ENCODE measurements around the gene CAMKMT.
"Not testable (repeated sequence)": the region's sequence is repeated elsewhere in the genome, so short reads cannot be mapped to it uniquely, and the experiment has no call there.

CAMKMT gene

GRCh38 chr2:44580875-44581515, 219.2 kb downstream of the CAMKMT start:
- Histone ChIP-seq H3K27me3 (ENCODE audit: insufficient read depth, poor library complexity, severe bottlenecking) (no peaks in the 10 kb centered on the region), H3K27ac (ENCODE audit: poor library complexity, severe bottlenecking) (no peak overlapping the region), H3K4me1 (ENCODE audit: insufficient read depth, poor library complexity, severe bottlenecking) (peaks cover 35% of the 10 kb centered on the region), H3K9me3 (ENCODE audit: severe bottlenecking) (no peaks in the 10 kb centered on the region), H3K4me3 (ENCODE audit: severe bottlenecking) (no peak overlapping the region), H3K36me3 (ENCODE audit: low read depth) (no peaks in the 10 kb centered on the region)
- DNase-seq (ENCODE audit: low spot score) (no peak), ATAC-seq (ENCODE audit: low read depth) (no peak)
- TF ChIP-seq, protein P1, sequence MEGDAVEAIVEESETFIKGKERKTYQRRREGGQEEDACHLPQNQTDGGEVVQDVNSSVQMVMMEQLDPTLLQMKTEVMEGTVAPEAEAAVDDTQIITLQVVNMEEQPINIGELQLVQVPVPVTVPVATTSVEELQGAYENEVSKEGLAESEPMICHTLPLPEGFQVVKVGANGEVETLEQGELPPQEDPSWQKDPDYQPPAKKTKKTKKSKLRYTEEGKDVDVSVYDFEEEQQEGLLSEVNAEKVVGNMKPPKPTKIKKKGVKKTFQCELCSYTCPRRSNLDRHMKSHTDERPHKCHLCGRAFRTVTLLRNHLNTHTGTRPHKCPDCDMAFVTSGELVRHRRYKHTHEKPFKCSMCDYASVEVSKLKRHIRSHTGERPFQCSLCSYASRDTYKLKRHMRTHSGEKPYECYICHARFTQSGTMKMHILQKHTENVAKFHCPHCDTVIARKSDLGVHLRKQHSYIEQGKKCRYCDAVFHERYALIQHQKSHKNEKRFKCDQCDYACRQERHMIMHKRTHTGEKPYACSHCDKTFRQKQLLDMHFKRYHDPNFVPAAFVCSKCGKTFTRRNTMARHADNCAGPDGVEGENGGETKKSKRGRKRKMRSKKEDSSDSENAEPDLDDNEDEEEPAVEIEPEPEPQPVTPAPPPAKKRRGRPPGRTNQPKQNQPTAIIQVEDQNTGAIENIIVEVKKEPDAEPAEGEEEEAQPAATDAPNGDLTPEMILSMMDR (IDR thresholded peaks at IDR 0.05; ENCODE audit: poor library complexity, severe bottlenecking) = no peak

GRCh38 chr2:44582363-44583008, 220.7 kb downstream of the CAMKMT start:
- H3K4me1 ChIP-seq (ENCODE audit: insufficient read depth, poor library complexity, severe bottlenecking) = peaks cover 35% of the 10 kb centered on the region
- H3K9me3 ChIP-seq (ENCODE audit: severe bottlenecking) = no peaks in the 10 kb centered on the region
- no peak overlapping the region for H3K4me3 ChIP-seq (ENCODE audit: severe bottlenecking)
- ATAC-seq (ENCODE audit: low read depth) = peak; percentile 72
- no peaks in the 10 kb centered on the region for H3K36me3 ChIP-seq (ENCODE audit: low read depth)
- TF ChIP-seq, protein P1 (IDR thresholded peaks at IDR 0.05; ENCODE audit: poor library complexity, severe bottlenecking) = no peak
- peak overlapping the region; percentile 7 for H3K27ac ChIP-seq (ENCODE audit: poor library complexity, severe bottlenecking)
- no peaks in the 10 kb centered on the region for H3K27me3 ChIP-seq (ENCODE audit: insufficient read depth, poor library complexity, severe bottlenecking)
- DNase-seq (ENCODE audit: low spot score) = no peak

- not testable (repeated sequence) for H3K9me3 ChIP-seq (ENCODE audit: severe bottlenecking); H3K4me1 ChIP-seq (ENCODE audit: insufficient read depth, poor library complexity, severe bottlenecking); H3K27ac ChIP-seq (ENCODE audit: poor library complexity, severe bottlenecking); H3K4me3 ChIP-seq (ENCODE audit: severe bottlenecking); H3K27me3 ChIP-seq (ENCODE audit: insufficient read depth, poor library complexity, severe bottlenecking); DNase-seq (ENCODE audit: low spot score); H3K36me3 ChIP-seq (ENCODE audit: low read depth); ATAC-seq (ENCODE audit: low read depth)
Observed at GRCh38 chr2:44595615-44596014, 233.9 kb downstream of the CAMKMT start.

DNA sequence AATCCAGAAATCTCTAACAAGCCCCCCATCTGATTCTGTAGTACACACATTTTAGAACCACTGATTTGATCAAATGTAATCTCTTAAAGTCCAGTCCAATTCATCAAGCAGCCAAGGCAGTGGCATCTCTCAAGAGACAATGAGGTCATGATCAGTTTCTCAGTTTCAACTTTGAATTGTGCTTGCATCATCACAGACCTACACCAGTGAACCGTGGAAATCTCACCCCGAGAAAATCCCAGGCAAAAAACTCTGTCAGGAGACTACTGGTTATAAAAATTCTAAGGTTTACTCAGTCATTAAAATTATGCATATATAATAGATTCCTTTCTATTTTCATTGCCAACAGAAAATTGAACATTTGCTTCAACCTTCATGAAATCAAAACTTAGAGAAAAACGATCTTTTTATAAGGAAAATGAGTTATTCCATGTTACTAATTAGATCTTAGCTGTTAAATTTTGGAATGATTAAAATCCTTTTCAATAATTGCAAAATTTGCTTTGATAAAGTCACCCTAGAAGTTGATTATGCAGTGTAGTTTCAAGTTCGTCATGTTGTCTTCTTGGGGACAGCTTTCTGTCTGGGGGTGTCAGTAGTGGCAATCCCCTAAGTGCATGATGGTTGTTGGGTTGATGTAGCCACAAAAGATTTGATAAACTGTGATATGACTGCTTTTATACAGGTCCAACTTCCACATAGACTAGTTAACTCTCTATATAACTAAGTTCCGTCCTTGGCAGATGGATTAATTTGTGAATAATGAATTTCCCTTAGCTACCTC, 235.0 kb downstream of the CAMKMT start:
- DNase-seq (ENCODE audit: low spot score) (no peak), ATAC-seq (ENCODE audit: low read depth) (no peak)
- Histone ChIP-seq H3K36me3 (ENCODE audit: low read depth) (no peaks in the 10 kb centered on the region), H3K9me3 (ENCODE audit: severe bottlenecking) (no peaks in the 10 kb centered on the region), H3K4me1 (ENCODE audit: insufficient read depth, poor library complexity, severe bottlenecking) (no peaks in the 10 kb centered on the region), H3K27ac (ENCODE audit: poor library complexity, severe bottlenecking) (no peak overlapping the region), H3K4me3 (ENCODE audit: severe bottlenecking) (no peak overlapping the region), H3K27me3 (ENCODE audit: insufficient read depth, poor library complexity, severe bottlenecking) (no peaks in the 10 kb centered on the region)
- TF ChIP-seq, protein P1 (IDR thresholded peaks at IDR 0.05; ENCODE audit: poor library complexity, severe bottlenecking) = no peak

- ATAC-seq (ENCODE audit: low read depth) (no peak), DNase-seq (ENCODE audit: low spot score) (no peak)
- H3K9me3 ChIP-seq (ENCODE audit: severe bottlenecking) = no peaks in the 10 kb centered on the region
- H3K4me3 ChIP-seq (ENCODE audit: severe bottlenecking) = no peak overlapping the region
- H3K27ac ChIP-seq (ENCODE audit: poor library complexity, severe bottlenecking) = no peak overlapping the region
- no peaks in the 10 kb centered on the region for H3K27me3 ChIP-seq (ENCODE audit: insufficient read depth, poor library complexity, severe bottlenecking)
- no peaks in the 10 kb centered on the region for H3K36me3 ChIP-seq (ENCODE audit: low read depth)
- no peaks in the 10 kb centered on the region for H3K4me1 ChIP-seq (ENCODE audit: insufficient read depth, poor library complexity, severe bottlenecking)
- TF ChIP-seq, protein P1 (IDR thresholded peaks at IDR 0.05; ENCODE audit: poor library complexity, severe bottlenecking) = no peak
Observed at GRCh38 chr2:44598330-44599119, 236.8 kb downstream of the CAMKMT start.

All from RWPE2 (cell line).